ENCODE data around the gene CFAP99. TPM values are rescaled to one million over a fixed set of nuclear protein-coding genes. Genes with fewer than 3 reads are reported as not detected.

The CFAP99 gene
- total and polyA plus RNA-seq, 2 of the 8 experiments (the other 6 are each of a cell fraction or from before 2014, with no cell fraction given) = not detected

DNA sequence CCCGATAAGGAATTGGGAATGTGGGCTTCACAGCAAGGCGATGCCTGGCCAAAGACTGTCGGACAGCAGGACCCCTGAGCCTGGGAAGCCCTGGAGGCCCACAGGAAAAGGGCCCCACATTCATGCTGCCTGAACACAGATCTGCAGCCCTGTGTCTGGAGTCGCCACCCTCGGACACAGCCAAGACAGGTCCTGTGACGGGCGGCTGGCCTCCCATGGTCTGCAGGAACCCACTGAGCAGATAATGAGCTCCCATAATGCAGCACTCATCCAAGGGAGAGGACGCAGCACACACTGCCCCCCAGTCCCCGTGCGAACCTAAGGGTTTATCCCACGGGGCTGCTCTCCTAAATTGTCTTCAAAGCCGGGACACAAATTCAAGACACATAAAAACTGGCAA lies 30.9 kb upstream of the CFAP99 start:
- no peak overlapping the region for H3K23ac ChIP-seq (ENCODE audit: insufficient read length)
- TF ChIP-seq RNF2 (IDR thresholded peaks at IDR 0.05; ENCODE audit: borderline replicate concordance, low read depth, low read length, missing control alignments, poor library complexity, severe bottlenecking) (no peak), CHD1 (IDR thresholded peaks at IDR 0.05; ENCODE audit: low read depth, low read length) (no peak), NRF1 (IDR thresholded peaks at IDR 0.05; ENCODE audit: low read depth, low read length) (no peak), YY1 (IDR thresholded peaks at IDR 0.05; ENCODE audit: low read depth, low read length) (no peak), SUZ12 (IDR thresholded peaks at IDR 0.05; ENCODE audit: low read length) (no peak), CHD2 (IDR thresholded peaks at IDR 0.05; ENCODE audit: low read length) (no peak), SAP30 (IDR thresholded peaks at IDR 0.05; ENCODE audit: insufficient read depth, insufficient replicate concordance, low read length) (no peak)
- TF ChIP-seq, protein P1, sequence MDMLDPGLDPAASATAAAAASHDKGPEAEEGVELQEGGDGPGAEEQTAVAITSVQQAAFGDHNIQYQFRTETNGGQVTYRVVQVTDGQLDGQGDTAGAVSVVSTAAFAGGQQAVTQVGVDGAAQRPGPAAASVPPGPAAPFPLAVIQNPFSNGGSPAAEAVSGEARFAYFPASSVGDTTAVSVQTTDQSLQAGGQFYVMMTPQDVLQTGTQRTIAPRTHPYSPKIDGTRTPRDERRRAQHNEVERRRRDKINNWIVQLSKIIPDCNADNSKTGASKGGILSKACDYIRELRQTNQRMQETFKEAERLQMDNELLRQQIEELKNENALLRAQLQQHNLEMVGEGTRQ (IDR thresholded peaks at IDR 0.05; ENCODE audit: low read length) = no peak

More for the DNA sequence above, 30.9 kb upstream of the CFAP99 start:
- H3K4ac ChIP-seq (replicated peaks; ENCODE audit: insufficient read length, low read depth, low read length) = no peak overlapping the region
- ChIA-PET CTCF (ENCODE audit: partially characterized antibody) (interaction anchor here (0.5 to 3.9 kb wide), 9 partner anchors 9 to 54 kb away, joined by 3 to 13 read pairs (median 4); no protein-coding TSS in a partner anchor), POLR2A (ENCODE audit: partially characterized antibody) (no interaction called here)
- H3K36me3 ChIP-seq (ENCODE audit: control insufficient read depth in 2 of 4, insufficient read depth in 4 of 4, low read length in 3 of 4) = no peaks in the 10 kb centered on the region
- no peak overlapping the region for H2AK5ac ChIP-seq (ENCODE audit: low read depth, low read length)
- H3K27ac ChIP-seq (ENCODE audit: low read depth, low read length) = no peak overlapping the region
- H3K4me2 ChIP-seq (ENCODE audit: insufficient read depth in 1 of 2, low read depth in 2 of 2, low read length in 2 of 2) = no peak overlapping the region
- no peak overlapping the region for H3K18ac ChIP-seq (ENCODE audit: extremely low read depth, low read length)
- no peak overlapping the region for H2BK20ac ChIP-seq (ENCODE audit: low read length)
- H3K23me2 ChIP-seq (ENCODE audit: low read depth, low read length) = peaks cover 2% of the 10 kb centered on the region; the same call in 1 of the 2 replicates
- no peak overlapping the region for H4K8ac ChIP-seq (ENCODE audit: extremely low read depth, insufficient read depth, low read length)
- H4K91ac ChIP-seq (replicated peaks; ENCODE audit: insufficient read length, low read length) = no peak overlapping the region
- no peaks in the 10 kb centered on the region; the same call in 1 of the 2 replicates for H3K79me1 ChIP-seq (ENCODE audit: low read depth, low read length)
- no peak overlapping the region for H3K9ac ChIP-seq (replicated peaks in 1 of 4; ENCODE audit: extremely low read depth in 1 of 4, low read depth in 3 of 4, low read length in 3 of 4)
- no peaks in the 10 kb centered on the region for H3K9me3 ChIP-seq (ENCODE audit: insufficient read depth in 2 of 2, low read depth in 1 of 2, low read length in 1 of 2)
- H3K4me3 ChIP-seq (ENCODE audit: extremely low read depth in 1 of 4, insufficient read depth in 2 of 4, low read depth in 3 of 4, low read length in 4 of 4) = no peak overlapping the region
- H2AFZ ChIP-seq (ENCODE audit: low read length) = no peak overlapping the region
- no peak overlapping the region for H3K56ac ChIP-seq (replicated peaks; ENCODE audit: insufficient read length, low read depth, low read length)
- no peaks in the 10 kb centered on the region for H3K27me3 ChIP-seq (replicated peaks in 1 of 4; ENCODE audit: control insufficient read depth in 3 of 4, extremely low read depth in 1 of 4, insufficient read depth in 3 of 4, low read length in 3 of 4)
- no peak for DNase-seq (ENCODE audit: low read depth in 1 of 2, low spot score in 2 of 2)
- H2BK5ac ChIP-seq (ENCODE audit: low read depth, low read length) = no peak overlapping the region
- peaks cover 0 to 18% (median 4%) of the 10 kb centered on the region in 4 experiments; a peak in 5 of 7 replicates for H3K4me1 ChIP-seq (replicated peaks in 1 of 4; ENCODE audit: control insufficient read depth in 3 of 4, insufficient read depth in 4 of 4, low read length in 3 of 4)
- H4K5ac ChIP-seq (ENCODE audit: insufficient read length, low read depth, low read length) = no peak overlapping the region
- H2BK15ac ChIP-seq (ENCODE audit: low read length) = no peak overlapping the region
- WGBS, 2 experiments (ENCODE audit: extremely low coverage in 1 of 2, insufficient coverage in 1 of 2, insufficient read length in 1 of 2, insufficient replicate concordance in 2 of 2, low coverage in 1 of 2, low lambda C conversion rate in 2 of 2, missing lambda C conversion rate in 1 of 2) = 93% methylated on average over 12 of the region's 12 CpGs; no CpG with 5 or more reads in 1 of the 2 experiments
- H3K79me2 ChIP-seq (ENCODE audit: control insufficient read depth in 1 of 2, insufficient read depth in 2 of 2, low read length in 2 of 2) = no peaks in the 10 kb centered on the region
- H2BK12ac ChIP-seq (ENCODE audit: low read depth, low read length) = no peak overlapping the region
- no peaks in the 10 kb centered on the region for H4K20me1 ChIP-seq (replicated peaks in 1 of 2; ENCODE audit: control insufficient read depth in 1 of 2, insufficient read depth in 2 of 2, low read length in 2 of 2)
- no peak overlapping the region for H3K14ac ChIP-seq (ENCODE audit: insufficient read length)
- FAIRE-seq = no peak
- no peak overlapping the region for H2BK120ac ChIP-seq (replicated peaks; ENCODE audit: low read depth, low read length)

Data from H1 (cell line).